Heart left ventricle (tissue), 16 donors: ENCODE results near the gene FAM210A. TPM values are rescaled to one million over a fixed set of nuclear protein-coding genes. Genes with fewer than 3 reads are reported as not detected.

Experiments used
- ATAC-seq, 4 donors: fragments of 200-7000 bp; cut with Tn5 transposase; one replicate each; pipeline ENCODE4 v1.9.1; 2020 to 2022; ENCODE audit warnings: moderate library complexity in 4 of 4, mild to moderate bottlenecking in 3 of 4, moderate number of reproducible peaks in 1 of 4
- DNase-seq, 5 donors: peaks; one replicate each; pipeline ENCODE4 v3.0.0-alpha.2; 2020
- H3K27ac ChIP-seq, 12 donors: fragments of 200-600 bp; sonication (generic) in 4 of 12; one replicate each; pipeline versions ENCODE4 v1.5.0 to v1.8.0; 2016 to 2022; ENCODE audit warnings: mild to moderate bottlenecking in 2 of 12
- H3K27me3 ChIP-seq, 9 donors: fragments of 200-600 bp; sonication (generic) in 2 of 9; one replicate each; pipeline versions ENCODE4 v1.5.1 to v1.8.0; 2016 to 2022; ENCODE audit warnings: mild to moderate bottlenecking in 3 of 9
- H3K36me3 ChIP-seq, 9 donors: fragments of 200-600 bp; sonication (generic) in 2 of 9; one replicate each; pipeline versions ENCODE4 v1.5.0 to v1.8.0; 2018 to 2022; ENCODE audit warnings: mild to moderate bottlenecking in 2 of 9
- H3K4me1 ChIP-seq, 12 donors: fragments of 200-600 bp; sonication (generic) in 4 of 12; one replicate each; pipeline versions ENCODE4 v1.5.0 to v1.8.0; 2016 to 2022; ENCODE audit warnings: mild to moderate bottlenecking in 3 of 12
- H3K4me3 ChIP-seq, 12 donors: fragments of 200-600 bp; sonication (generic) in 4 of 12; one replicate each; pipeline versions ENCODE4 v1.5.0 to v1.8.0; 2017 to 2022; ENCODE audit warnings: mild to moderate bottlenecking in 9 of 12, moderate library complexity in 4 of 12
- H3K9me3 ChIP-seq, 12 donors: fragments of 200-600 bp; sonication (generic) in 4 of 12; one replicate each; pipeline versions ENCODE4 v1.5.0 to v1.8.0; 2016 to 2022; ENCODE audit warnings: mild to moderate bottlenecking in 1 of 12
- POLR2A ChIP-seq, 2 donors: fragments of 450-650 bp; IDR thresholded peaks; one replicate each; pipeline ENCODE4 v1.6.1; 2017; ENCODE audit warnings: antibody characterized with exemption in 2 of 2, mild to moderate bottlenecking in 2 of 2, moderate library complexity in 2 of 2
- WGBS, 4 donors: extraction: QIAGEN DNeasy Blood & Tissue Kit in 2 of 4; methylation state at CpG; one replicate each; pipeline versions ENCODE4 v1.1.5 to v1.1.7; 2013 to 2018; 5-methylcytosine and 5-hydroxymethylcytosine counted together
- intact Hi-C, 10 donors: fragments of 100-400 bp; cut with DNase I; formaldehyde crosslinking; loops; one replicate each; pipeline versions ENCODE4 v1.11.1 to v1.14.2; 2022
- polyA plus RNA-seq, 2 donors: library from polyadenylated mRNA; stranded (reverse); fragments of 200-250 nt; gene quantifications; one replicate each; pipeline ENCODE4 v1.2.3, GENCODE V29; 2013
- total RNA-seq, 9 donors: library from RNA; depleted of rRNA in 2 of 9; stranded (reverse); fragments of >200 nt in 2 of 9; fragmentation: NEBNext Ultra II Directional in 3 of 9; extraction: Animal tissue kit (Norgen Biotek cat#: 25700) in 3 of 9; gene quantifications; one replicate each; pipeline versions ENCODE4 v1.1.0 to v1.2.4, GENCODE V29; 2016 to 2023
- TF ChIP-seq, protein P1 (sequence below), 12 donors: fragments of 200-600 bp; sonication (generic) in 4 of 12; IDR thresholded peaks; one replicate each; pipeline versions ENCODE4 v1.5.0 to v1.8.0; 2018 to 2022; ENCODE audit warnings: antibody characterized with exemption in 12 of 12, mild to moderate bottlenecking in 5 of 12
- donor health status: ischemic (EF 13 %, LVEDD 7.1; RV severe dilation, severe dysfunction).
- donor health status: healthy with polysubstance abuse.
- donor health status: DM: no; HTN: yes; CAD: no.
- donor health status: DM: no; HTN: no; CAD: no.
- donor health status: ischemic (EF 25% LVEDD 6.9; RV normal size, moderate dysfunction).
- donor health status: ischemic (EF 25% LVEDD 5.7; RV mildly dilated, moderate dysfunction).
- donor health status: healthy.
- donor health status: DM: yes; HTN: yes; CAD: no.
- donor health status: ischemic (EF 35%, LVEDD 5.7; RV mildly dilated, moderate dysfunction).
- donor health status: nonischemic (EF 11% LVEDD 7.7; RV severe dilation, severe dysfunction).
- donor health status: DM: yes; HTN: yes; CAD: no.
- donor health status: PGD.
- donor health status: ischemic (EF 29% LVEDD 5.4; RV normal size, mild dysfunction).
- donor health status: nonischemic (EF 23%, LVEDD 6.1; RV moderate dilation, normal function).

The FAM210A gene
- total and polyA plus RNA-seq, 11 donors: 14.0 to 66.4 (median 48.1) TPM

DNA sequence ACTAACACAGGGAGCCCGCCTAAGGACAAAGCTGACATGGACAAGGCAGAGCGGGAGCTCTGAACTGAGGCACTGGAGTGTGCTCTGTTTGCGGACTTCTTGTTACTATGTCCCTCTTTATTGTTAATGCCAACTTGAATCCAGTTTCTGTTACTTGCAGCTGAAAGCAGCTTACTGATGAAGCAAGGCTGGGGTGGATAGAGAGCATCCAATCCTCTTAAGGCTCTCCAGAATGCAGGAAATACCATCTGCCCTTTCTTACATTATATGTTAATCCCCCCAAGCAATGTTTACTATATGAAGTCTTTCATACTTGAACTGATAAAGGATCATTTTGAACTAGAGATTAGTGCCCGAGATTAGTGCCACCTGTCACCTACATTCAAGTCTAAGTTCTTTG is 9.4 kb downstream of the FAM210A start:
- no peak for DNase-seq
- Histone ChIP-seq H3K4me1 (peaks cover 0 to 48% (median 7%) of the 10 kb centered on the region in 12 donors), H3K36me3 (peaks cover 0 to 8% (median 0%) of the 10 kb centered on the region in 9 donors), H3K4me3 (no peak overlapping the region), H3K27me3 (no peaks in the 10 kb centered on the region), H3K27ac (no peak overlapping the region), H3K9me3 (peaks cover 0 to 11% (median 0%) of the 10 kb centered on the region in 12 donors)
- intact Hi-C loops: loop anchor here in 1 of 10 donors (10.0 kb wide), 1 partner anchor 132 kb away; no protein-coding TSS in a partner anchor
- TF ChIP-seq, protein P1, sequence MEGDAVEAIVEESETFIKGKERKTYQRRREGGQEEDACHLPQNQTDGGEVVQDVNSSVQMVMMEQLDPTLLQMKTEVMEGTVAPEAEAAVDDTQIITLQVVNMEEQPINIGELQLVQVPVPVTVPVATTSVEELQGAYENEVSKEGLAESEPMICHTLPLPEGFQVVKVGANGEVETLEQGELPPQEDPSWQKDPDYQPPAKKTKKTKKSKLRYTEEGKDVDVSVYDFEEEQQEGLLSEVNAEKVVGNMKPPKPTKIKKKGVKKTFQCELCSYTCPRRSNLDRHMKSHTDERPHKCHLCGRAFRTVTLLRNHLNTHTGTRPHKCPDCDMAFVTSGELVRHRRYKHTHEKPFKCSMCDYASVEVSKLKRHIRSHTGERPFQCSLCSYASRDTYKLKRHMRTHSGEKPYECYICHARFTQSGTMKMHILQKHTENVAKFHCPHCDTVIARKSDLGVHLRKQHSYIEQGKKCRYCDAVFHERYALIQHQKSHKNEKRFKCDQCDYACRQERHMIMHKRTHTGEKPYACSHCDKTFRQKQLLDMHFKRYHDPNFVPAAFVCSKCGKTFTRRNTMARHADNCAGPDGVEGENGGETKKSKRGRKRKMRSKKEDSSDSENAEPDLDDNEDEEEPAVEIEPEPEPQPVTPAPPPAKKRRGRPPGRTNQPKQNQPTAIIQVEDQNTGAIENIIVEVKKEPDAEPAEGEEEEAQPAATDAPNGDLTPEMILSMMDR (IDR thresholded peaks at IDR 0.05): no peak
- TF ChIP-seq POLR2A (IDR thresholded peaks at IDR 0.05): no peak
- ATAC-seq: no peak
- WGBS, 4 donors: 90 to 95% (median 93%) methylated on average over 4 of the region's 4 CpGs

DNA sequence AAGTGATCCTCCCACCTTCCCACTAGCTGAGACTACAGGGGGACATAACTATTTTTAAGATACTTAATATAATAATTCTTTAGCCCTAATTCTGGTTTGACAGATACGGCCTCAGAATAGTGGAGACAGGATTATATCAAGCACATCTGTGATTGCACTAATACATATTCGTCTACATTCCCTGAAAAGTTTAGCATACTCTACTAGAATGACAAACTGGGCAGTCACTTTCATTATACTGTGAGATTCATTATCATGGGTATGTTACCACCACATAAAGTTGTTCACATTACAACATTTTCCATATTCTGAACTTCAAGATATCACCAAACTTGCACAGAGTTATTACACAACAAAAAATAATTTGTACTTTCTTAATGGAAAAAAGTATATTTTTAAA is 11.0 kb downstream of the FAM210A start:
- Histone ChIP-seq H3K4me3 (no peak overlapping the region), H3K4me1 (peaks cover 0 to 58% (median 7%) of the 10 kb centered on the region in 12 donors), H3K36me3 (no peaks in the 10 kb centered on the region), H3K27me3 (no peaks in the 10 kb centered on the region), H3K27ac (no peak overlapping the region), H3K9me3 (peaks cover 0 to 11% (median 0%) of the 10 kb centered on the region in 12 donors)
- 85 to 92% (median 89%) methylated on average over 2 of the region's 2 CpGs for WGBS, 4 donors
- ATAC-seq: no peak
- no peak for DNase-seq
- TF ChIP-seq, protein P1 (IDR thresholded peaks at IDR 0.05): no peak
- no peak for TF ChIP-seq POLR2A (IDR thresholded peaks at IDR 0.05)
- intact Hi-C loops: loop anchor here in 1 of 10 donors (10.0 kb wide), 1 partner anchor 131 kb away; no protein-coding TSS in a partner anchor

DNA sequence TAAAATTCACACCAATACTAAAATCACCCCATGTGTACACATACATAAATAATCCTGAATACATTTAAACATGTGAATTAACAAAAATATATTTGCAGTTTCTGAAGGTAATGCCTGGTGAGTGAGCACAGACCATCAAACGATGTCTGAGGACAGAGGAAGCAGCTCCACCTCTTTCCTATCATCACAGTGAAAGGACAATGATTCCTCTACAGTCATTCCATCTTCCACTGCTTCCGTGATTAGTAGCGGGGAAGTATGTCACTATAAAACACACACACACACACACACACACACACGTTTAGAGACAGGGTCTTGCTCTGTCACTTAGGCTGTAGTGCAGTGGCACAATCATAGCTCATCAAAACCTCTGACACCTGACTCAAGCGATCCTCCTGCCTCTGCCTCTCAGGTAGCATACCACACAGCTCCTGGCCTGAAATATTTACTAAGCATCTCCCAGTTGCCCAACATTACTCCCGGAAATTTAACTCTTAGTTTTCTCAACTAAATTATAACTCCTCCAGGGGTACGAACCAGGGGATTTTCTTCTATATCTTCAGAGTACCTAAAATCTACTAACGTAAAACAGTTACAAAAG is 12.8 kb downstream of the FAM210A start:
- intact Hi-C loops: loop anchor here in 1 of 10 donors (10.0 kb wide), 1 partner anchor 129 kb away; no protein-coding TSS in a partner anchor
- H3K27me3 ChIP-seq: no peaks in the 10 kb centered on the region
- no peaks in the 10 kb centered on the region for H3K36me3 ChIP-seq
- peaks cover 0 to 60% (median 7%) of the 10 kb centered on the region in 12 donors for H3K4me1 ChIP-seq
- ATAC-seq: peak in 3 of 4 donors; percentile 13 to 43 (median 35)
- H3K4me3 ChIP-seq: no peak overlapping the region
- H3K9me3 ChIP-seq: peaks cover 0 to 11% (median 0%) of the 10 kb centered on the region in 12 donors
- no peak for DNase-seq
- H3K27ac ChIP-seq: no peak overlapping the region
- TF ChIP-seq, protein P1 (IDR thresholded peaks at IDR 0.05): no peak
- no peak for TF ChIP-seq POLR2A (IDR thresholded peaks at IDR 0.05)
- WGBS, 4 donors: 46 to 58% (median 56%) methylated on average over 8 of the region's 8 CpGs

DNA sequence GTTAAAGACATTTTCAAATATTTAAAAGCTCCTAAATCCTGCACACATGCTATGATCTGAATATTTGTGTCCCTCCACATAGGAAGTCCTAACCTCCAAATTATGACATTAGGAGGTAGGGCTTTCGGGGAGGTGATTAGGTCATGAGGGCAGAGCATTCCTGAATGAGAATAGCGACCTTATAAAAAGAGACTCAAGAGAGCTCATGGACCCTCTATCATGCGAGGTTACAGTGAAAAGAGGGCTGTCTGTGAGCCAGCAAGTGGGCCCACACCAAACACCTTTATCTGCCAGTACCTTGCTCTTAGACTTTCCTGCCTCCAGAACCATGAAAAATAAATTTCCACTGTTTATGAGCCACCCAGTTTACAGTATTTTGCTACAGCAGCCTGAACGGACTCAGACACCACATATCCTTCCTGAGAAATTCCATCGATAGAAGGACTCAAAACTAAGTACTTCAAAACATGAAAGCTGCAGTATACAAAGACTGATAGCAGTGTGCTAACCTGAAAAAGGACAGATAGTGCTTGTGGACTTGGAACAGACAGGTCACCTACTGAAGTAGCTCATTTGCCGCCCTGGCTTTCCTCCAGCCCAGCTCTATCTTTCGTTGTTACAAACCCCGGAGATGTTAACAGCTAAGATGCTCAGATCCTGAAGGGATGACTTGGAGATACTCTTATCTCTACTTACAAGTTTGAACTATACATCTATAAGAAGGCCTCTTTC is 13.8 kb downstream of the FAM210A start:
- no peak overlapping the region for H3K4me3 ChIP-seq
- TF ChIP-seq, protein P1 (IDR thresholded peaks at IDR 0.05): no peak
- TF ChIP-seq POLR2A (IDR thresholded peaks at IDR 0.05): no peak
- WGBS, 4 donors: 41 to 65% (median 52%) methylated on average over 8 of the region's 8 CpGs
- H3K27me3 ChIP-seq: no peaks in the 10 kb centered on the region
- H3K4me1 ChIP-seq: peaks cover 0 to 66% (median 9%) of the 10 kb centered on the region in 12 donors
- no peaks in the 10 kb centered on the region for H3K36me3 ChIP-seq
- intact Hi-C loops: loop anchor here in 1 of 10 donors (10.0 kb wide), 1 partner anchor 128 kb away; no protein-coding TSS in a partner anchor
- ATAC-seq: peak in 3 of 4 donors; percentile 30 to 46 (median 40)
- H3K27ac ChIP-seq: peak overlapping the region in 5 of 12 donors; percentile 2 to 43 (median 15)
- DNase-seq: no peak
- peaks cover 0 to 2% (median 0%) of the 10 kb centered on the region in 12 donors for H3K9me3 ChIP-seq
